ENCODE data around the gene CMC4.

CMC4 gene

GRCh38 chrX:155070975-155071693, at the start of gene CMC4, which contains the start of the genes BRCC3 and MTCP1:
Gene CMC4, minus strand, starts transcription at chrX:155071136. Its CDS starts 7,113 bp downstream, at chrX:155064023.
Gene BRCC3, plus strand, starts transcription at chrX:155071508. Its CDS starts 20 bp downstream, at chrX:155071528.
Gene MTCP1, minus strand, starts transcription at chrX:155071136. Its CDS starts 5,126 bp downstream, at chrX:155066010.
- DNase-seq (ENCODE audit: low read depth in 2 of 2) = peak; percentile 45 to 46

- DNase-seq (ENCODE audit: low read depth in 2 of 2) = no peak
Observed at GRCh38 chrX:155115174-155115819, 44.4 kb upstream of the CMC4 start.

- DNase-seq (ENCODE audit: low read depth in 2 of 2) = no peak
Observed at GRCh38 chrX:155113097-155113496, 42.2 kb upstream of the CMC4 start.

- no peak for DNase-seq (ENCODE audit: low read depth in 2 of 2)
Observed at GRCh38 chrX:155112171-155112570, 41.2 kb upstream of the CMC4 start.

GRCh38 chrX:155108427-155108826, 37.5 kb upstream of the CMC4 start:
- no peak for DNase-seq (ENCODE audit: low read depth in 2 of 2)

GRCh38 chrX:155105919-155106318, 35.0 kb upstream of the CMC4 start:
- DNase-seq (ENCODE audit: low read depth in 2 of 2) = no peak

GRCh38 chrX:155094468-155095061, 23.6 kb upstream of the CMC4 start:
- no peak for DNase-seq (ENCODE audit: low read depth in 2 of 2)

- DNase-seq (ENCODE audit: low read depth in 2 of 2) = no peak
Observed at GRCh38 chrX:155086961-155087735, 16.2 kb upstream of the CMC4 start.

GRCh38 chrX:155086202-155086840, 15.4 kb upstream of the CMC4 start:
- no peak for DNase-seq (ENCODE audit: low read depth in 2 of 2)

- no peak for DNase-seq (ENCODE audit: low read depth in 2 of 2)
Observed at GRCh38 chrX:155071694-155072280, 851 bp upstream of the CMC4 start.

- no peak for DNase-seq (ENCODE audit: low read depth in 2 of 2)
Observed at GRCh38 chrX:155070663-155070974, 317 bp downstream of the CMC4 start.

GRCh38 chrX:155070038-155070437, 898 bp downstream of the CMC4 start:
- DNase-seq (ENCODE audit: low read depth in 2 of 2) = no peak

- DNase-seq (ENCODE audit: low read depth in 2 of 2) = no peak
Observed at GRCh38 chrX:155069414-155069813, 1.5 kb downstream of the CMC4 start.

- DNase-seq (ENCODE audit: low read depth in 2 of 2) = no peak
Observed at GRCh38 chrX:155068165-155068564, 2.8 kb downstream of the CMC4 start.

GRCh38 chrX:155065035-155065734, 5.8 kb downstream of the CMC4 start:
- DNase-seq (ENCODE audit: low read depth in 2 of 2) = no peak

- no peak for DNase-seq (ENCODE audit: low read depth in 2 of 2)
Observed at GRCh38 chrX:155061760-155062159, 9.2 kb downstream of the CMC4 start.

- DNase-seq (ENCODE audit: low read depth in 2 of 2) = peak in 1 of 2 experiments; percentile 33
Observed at GRCh38 chrX:155056877-155057792, 13.8 kb downstream of the CMC4 start.

- DNase-seq (ENCODE audit: low read depth in 2 of 2) = no peak
Observed at GRCh38 chrX:155056471-155056870, 14.5 kb downstream of the CMC4 start.

- no peak for DNase-seq (ENCODE audit: low read depth in 2 of 2)
Observed at GRCh38 chrX:155055494-155055893, 15.4 kb downstream of the CMC4 start.

GRCh38 chrX:155054255-155054654, 16.7 kb downstream of the CMC4 start:
- DNase-seq (ENCODE audit: low read depth in 2 of 2) = no peak
